Activated CD8-positive, alpha-beta memory T cell treated with anti-CD3 and anti-CD28 coated beads, Interleukin-2, amount 50 U/mL, for 1 hour (primary cell): ENCODE measurements around the gene SLC6A20.
"Not testable (repeated sequence)": the region's sequence is repeated elsewhere in the genome, so short reads cannot be mapped to it uniquely, and the experiment has no call there.

Experiments used
- DNase-seq: peaks from one replicate; pipeline ENCODE4 v3.0.0-alpha.2; 2020; ENCODE audit errors: extremely low read depth

SLC6A20 gene

DNA sequence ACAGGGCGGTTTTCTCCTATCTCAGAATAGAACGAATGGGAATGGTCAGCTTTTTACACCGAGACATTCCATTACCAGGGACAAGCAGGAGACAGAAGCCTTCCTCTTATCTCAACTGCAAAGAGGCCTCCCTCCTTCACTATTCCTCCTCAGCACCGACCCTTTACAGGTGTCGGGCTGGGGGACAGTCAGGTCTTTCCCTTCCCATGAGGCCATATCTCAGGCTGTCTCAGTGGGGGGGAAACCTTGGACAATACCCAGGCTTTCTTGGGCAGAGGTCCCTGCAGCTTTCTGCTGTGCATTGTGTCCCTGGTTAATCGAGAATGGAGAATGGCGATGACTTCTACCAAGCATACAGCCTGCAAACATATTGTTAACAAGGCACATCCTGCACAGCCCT, 39.2 kb downstream of the SLC6A20 start:
- not testable (repeated sequence) for DNase-seq

- no peak for DNase-seq
Measured at GRCh38 chr3:45756055-45756454, 40.3 kb downstream of the SLC6A20 start.

DNA sequence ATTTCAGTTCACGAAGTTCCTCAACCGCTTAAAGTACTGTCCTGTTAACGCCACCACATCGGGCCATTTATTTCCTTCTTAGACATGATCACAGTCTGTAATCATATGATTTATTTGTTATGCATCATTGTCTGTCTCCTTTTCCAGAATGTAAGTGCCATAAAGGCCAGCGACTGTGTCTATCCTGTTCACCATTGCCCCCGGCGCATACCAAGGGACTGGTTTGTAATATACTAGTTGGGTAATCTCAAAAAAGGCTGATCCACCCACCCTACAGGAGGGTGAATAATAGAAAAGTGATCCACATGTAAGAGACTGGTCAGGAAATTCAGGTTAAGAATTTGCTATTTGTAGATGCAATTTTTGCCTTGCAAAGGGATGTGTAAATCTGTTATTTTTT, 41.9 kb downstream of the SLC6A20 start:
- DNase-seq: no peak

DNA sequence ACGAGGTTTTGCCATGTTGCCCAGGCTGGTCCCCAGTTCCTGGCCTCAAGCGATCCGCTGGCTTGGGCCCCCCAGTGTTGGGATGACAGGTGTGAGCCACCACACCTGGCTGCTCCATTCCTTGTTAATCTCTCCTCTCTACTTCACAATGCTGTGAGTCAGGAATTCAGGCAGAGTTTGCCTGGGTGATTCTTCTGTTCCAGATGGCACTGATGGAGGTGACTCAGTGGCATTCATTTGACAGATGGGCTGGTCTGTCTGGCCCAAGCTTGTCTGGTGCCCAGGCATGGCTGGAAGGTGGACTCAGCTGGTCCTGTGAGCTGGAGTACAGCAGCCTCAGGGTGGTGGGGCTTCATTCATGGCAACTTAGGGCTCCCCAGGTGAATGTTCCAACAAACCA, 43.2 kb downstream of the SLC6A20 start:
- no peak for DNase-seq

DNA sequence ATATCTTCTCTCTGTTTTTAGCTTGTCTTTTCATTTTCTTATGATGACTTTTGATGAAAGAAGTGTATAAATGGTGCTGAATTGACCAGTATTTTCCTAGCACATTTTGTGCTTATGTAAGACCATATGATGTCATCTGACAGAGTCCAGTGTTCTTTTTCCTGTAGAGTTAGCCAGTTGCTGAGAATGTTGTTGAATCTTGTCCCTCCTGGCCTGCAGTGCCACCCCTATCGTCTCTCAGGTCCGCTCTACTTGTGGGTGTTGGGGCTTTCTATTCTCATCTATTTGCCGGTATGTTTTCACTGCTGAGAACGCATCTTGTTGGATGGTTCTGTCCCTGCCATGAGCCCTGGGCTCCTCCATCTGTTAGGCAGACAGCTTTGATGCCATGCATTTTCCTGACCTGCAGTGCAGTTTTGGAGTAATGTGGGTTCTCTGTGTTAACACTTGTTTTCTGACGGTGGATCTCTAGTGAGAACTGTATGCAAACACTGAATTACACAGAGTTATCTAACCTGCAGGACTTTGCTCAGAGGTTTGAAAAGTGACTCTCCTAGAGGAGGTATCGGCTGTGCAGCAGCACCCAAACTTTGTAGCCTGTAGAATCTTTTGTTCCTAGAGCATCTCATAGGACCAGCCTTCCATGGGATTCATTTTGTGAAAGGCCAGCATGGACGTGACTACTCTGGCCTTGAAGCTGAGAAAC, 44.6 kb downstream of the SLC6A20 start:
- DNase-seq: no peak

DNA sequence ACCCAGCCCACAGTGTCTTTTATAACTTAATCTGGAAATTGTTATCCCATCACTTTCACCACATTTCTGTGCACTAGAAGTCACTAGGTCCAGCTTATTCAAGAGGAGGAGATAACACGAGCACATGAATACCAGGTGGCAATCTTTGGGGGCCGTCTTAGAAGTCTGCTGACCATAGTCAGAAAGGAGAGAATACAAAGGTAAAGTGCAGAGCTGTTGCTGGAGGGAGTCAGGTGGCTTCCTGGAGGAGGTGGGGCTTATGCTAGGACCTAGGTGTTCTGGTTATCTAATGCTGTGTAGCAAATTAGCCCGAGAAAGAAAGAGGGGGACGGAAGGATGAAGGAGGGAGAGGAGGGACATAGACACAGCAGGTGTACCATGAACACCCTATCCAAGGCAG, 46.5 kb downstream of the SLC6A20 start:
- DNase-seq: no peak

GRCh38 chr3:45749036-45749600, 47.2 kb downstream of the SLC6A20 start:
- DNase-seq: not testable (repeated sequence)

DNA sequence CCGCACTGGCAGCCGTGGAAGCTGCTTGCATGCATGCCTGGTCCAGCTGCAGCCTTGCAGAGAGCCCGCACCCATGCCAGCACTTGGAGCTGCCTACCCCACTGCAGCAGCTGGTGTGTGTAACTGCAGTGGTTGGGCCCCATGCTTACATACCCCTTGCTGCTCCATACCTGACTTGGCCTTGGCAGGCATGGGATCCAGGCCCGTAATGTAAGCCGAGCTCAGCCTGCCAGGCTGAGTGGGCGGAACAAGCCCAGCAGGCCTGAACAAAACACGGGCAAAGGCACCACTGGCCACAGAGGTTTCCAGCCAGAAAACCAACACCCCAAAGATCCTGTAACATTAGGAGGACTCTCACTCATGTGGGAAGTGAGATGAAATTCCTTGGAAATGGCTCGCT, 48.3 kb downstream of the SLC6A20 start:
- no peak for DNase-seq

- no peak for DNase-seq
Measured at GRCh38 chr3:45746777-45747622, 49.3 kb downstream of the SLC6A20 start.

GRCh38 chr3:45746165-45746776, 50.1 kb downstream of the SLC6A20 start:
- no peak for DNase-seq

- no peak for DNase-seq
Measured at GRCh38 chr3:45742461-45743089, 53.8 kb downstream of the SLC6A20 start.

DNA sequence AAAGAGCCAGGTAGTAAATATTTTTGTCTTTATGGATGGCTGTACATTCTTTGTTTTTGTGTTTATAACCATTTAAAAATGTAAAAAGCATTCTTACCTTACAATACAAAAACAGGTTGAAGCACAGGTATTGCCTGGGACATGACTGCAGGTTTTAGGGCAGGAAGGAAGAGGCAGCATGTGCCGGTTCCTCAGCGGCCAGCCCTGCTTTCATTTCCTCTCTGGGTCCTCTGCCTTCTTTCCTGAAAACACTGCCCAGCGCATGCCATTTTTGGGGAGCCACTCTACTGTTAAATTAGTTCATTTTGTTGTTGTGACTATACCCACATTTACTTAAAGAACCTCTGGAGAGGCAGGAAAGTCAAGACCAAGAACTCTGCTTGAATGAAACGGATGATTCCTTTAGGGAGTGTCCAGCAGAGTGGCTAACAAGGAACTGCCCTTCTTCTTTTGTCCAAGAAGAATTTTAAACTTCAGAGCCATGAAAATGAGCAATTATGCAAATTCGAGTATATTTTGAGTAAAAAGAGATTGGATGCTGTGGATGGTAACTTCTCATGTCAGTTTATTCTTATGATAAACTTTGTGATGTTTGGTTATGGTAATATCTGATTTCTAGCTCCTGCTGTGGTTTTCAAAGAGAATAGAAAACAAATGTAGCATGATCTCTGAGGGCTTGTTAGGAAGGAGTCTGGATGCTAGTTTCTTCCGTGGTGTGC, 54.4 kb downstream of the SLC6A20 start:
- DNase-seq: no peak

DNA sequence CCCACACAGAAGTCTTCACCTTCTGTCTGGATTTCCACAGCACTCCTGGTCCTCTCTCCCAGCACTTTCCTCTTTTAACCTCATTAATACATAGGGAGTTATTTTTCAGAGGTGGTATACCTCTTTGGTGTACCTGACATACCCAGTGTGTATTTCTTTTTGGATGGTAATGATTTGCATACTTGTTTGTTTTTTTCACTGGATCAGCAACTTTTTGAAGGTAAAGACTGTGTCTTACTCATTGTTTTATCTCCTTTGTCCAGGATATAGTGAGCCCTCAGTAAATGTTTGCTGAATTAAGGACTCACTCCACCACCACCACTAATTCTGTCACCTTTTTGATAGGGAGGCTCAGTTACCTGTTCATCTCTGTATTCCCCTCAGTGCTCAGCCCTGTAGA, 55.1 kb downstream of the SLC6A20 start:
- DNase-seq: no peak

GRCh38 chr3:45739991-45740390, 56.3 kb downstream of the SLC6A20 start:
- no peak for DNase-seq

DNA sequence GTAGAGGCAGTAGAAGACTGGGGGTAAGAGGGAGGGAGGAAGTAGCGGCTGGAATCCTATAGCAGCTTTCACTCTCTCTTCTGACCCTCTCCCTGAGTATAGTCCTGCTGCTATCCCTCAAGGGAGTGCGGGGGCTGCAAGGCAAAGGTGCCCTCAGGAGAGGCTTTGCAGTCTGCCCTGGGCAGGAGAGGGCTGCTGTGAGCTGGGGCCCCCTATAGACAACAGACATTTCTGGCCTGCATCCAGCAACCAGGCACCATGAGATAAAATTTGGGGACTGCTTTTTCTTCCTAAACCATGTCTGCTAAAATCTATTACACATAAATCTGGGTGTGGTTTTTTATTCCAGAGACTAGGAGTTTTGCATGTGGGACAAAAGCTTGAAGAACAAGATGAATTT, 59.1 kb downstream of the SLC6A20 start:
- DNase-seq: no peak

- no peak for DNase-seq
Measured at GRCh38 chr3:45736707-45737106, 59.6 kb downstream of the SLC6A20 start.

DNA sequence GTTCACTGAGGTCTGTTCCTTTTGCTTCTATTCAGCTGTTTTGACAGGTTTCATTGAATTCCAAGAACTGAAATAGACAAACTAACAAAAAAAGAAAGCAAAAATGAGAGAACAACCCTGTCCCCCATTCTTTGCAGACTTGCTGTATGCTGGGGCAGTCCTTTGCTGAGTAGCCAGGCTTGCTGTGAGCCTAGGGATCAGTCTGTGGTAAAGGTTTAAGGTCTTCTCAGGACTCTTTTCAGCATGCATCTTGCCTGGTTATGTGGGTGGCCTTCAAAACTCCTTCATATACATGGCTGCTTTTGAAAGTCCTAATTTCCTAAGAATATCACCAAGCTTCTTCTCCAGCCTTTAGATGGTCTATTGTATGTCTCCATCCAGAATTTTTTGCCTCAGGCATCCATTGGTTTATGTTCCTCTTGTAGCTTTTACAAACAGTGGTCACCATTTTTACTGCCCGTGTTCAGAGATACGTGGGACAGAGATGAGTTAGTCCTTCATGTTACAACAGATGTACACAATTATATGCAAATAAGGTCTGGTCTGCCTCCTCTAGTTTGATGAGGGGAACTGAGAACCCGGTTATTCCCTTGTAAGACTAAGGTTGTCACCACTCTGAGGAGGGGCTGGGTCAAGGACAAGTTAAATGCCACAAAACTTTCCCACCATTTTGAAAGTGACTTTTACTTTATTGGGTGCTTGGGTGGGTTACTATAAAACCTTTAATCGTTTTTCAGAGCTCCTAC, 65.8 kb downstream of the SLC6A20 start:
- no peak for DNase-seq

DNA sequence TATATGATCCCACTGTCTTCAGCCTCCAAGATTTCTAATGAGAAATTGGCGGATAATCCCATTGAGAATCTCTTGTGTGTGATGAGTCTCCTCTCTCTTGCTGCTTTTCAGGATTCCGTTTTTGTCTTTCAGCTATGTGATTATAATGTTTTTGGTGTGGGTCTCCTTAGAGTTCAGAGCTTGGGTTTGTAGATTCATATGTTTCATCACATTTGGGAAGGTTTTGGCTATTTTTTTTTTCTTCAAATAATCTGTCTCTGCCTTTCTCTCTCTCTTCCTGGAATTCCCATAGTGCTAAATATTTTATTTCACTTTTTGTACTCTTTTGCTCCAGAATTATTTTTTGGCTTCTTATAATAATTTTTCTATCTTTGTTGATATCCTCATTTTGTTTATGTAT, 66.7 kb downstream of the SLC6A20 start:
- DNase-seq: no peak

DNA sequence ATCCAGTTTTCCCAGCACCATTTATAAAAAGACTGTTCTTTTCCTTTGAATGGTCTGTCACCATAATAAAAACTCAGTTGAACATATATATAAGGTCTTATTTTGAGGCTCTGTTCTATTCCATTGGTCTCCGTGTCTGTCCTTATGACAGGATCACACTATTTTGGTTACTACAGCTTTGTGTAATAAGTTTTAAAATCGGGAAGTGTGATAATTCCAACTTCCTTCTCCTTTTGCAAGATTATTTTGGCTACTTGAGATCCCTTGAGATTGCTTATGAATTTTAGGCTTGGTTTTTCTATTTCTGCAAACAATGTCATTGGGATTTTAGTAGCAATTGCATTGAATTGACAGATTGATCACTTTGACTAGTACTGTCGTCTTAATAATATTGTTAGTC, 71.4 kb downstream of the SLC6A20 start:
- no peak for DNase-seq

GRCh38 chr3:45719655-45720487, 76.5 kb downstream of the SLC6A20 start:
- DNase-seq: no peak
